Sigmoid colon (tissue), 4 donors: ENCODE measurements around the gene TUB.

Source experiments
- EP300 ChIP-seq, 4 donors: sonication (generic); formaldehyde crosslinking; IDR thresholded peaks; one replicate each; pipeline ENCODE4 v1.6.1; 2017; ENCODE audit warnings: antibody characterized with exemption in 4 of 4
- POLR2A ChIP-seq, 2 donors: fragments of 450-650 bp; IDR thresholded peaks; one replicate each; pipeline ENCODE4 v1.6.1; 2016; ENCODE audit warnings: antibody characterized with exemption in 2 of 2, mild to moderate bottlenecking in 2 of 2, moderate library complexity in 2 of 2
- POLR2AphosphoS5 ChIP-seq, 4 donors: sonication (generic); formaldehyde crosslinking; IDR thresholded peaks; one replicate each; pipeline ENCODE4 v1.6.1; 2017; ENCODE audit warnings: antibody characterized with exemption in 4 of 4
- TF ChIP-seq, protein P1 (sequence below), 4 experiments: fragments of 450-650 bp in 3 of 4; fragments of 200-600 bp in 1 of 4; IDR thresholded peaks; one replicate each; pipeline ENCODE4 v1.5.1; 2016 to 2019; ENCODE audit warnings: antibody characterized with exemption in 4 of 4, mild to moderate bottlenecking in 3 of 4, moderate library complexity in 2 of 4

DNA sequence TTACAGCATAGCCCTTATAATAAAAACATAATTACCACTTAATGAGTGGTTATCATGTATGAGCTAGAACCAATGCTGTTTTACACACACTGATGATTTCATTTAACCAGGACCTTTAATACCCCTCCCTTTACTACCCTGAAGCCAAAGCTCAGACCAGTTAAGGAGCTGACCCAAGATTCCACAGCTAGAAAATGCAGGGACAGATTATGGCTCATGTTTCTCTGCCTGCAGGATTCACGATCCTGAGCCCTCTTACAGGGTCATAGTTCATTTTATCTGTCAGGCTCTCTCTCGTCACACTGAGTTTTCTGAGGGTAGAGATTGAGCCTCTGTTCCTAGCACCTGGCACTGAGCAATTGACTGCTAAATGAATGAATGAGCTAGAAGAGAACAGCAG lies 27.4 kb downstream of the TUB start:
- TF ChIP-seq, protein P1, sequence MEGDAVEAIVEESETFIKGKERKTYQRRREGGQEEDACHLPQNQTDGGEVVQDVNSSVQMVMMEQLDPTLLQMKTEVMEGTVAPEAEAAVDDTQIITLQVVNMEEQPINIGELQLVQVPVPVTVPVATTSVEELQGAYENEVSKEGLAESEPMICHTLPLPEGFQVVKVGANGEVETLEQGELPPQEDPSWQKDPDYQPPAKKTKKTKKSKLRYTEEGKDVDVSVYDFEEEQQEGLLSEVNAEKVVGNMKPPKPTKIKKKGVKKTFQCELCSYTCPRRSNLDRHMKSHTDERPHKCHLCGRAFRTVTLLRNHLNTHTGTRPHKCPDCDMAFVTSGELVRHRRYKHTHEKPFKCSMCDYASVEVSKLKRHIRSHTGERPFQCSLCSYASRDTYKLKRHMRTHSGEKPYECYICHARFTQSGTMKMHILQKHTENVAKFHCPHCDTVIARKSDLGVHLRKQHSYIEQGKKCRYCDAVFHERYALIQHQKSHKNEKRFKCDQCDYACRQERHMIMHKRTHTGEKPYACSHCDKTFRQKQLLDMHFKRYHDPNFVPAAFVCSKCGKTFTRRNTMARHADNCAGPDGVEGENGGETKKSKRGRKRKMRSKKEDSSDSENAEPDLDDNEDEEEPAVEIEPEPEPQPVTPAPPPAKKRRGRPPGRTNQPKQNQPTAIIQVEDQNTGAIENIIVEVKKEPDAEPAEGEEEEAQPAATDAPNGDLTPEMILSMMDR (IDR thresholded peaks at IDR 0.05): no peak
- TF ChIP-seq POLR2AphosphoS5 (IDR thresholded peaks at IDR 0.05) (no peak), EP300 (IDR thresholded peaks at IDR 0.05) (no peak), POLR2A (IDR thresholded peaks at IDR 0.05) (no peak)
